Measurements from ENCODE around the gene SHLD1. TPM values are rescaled to one million over a fixed set of nuclear protein-coding genes. Genes with fewer than 3 reads are reported as not detected.

The SHLD1 gene
- total RNA-seq, 4 donors from 2014 or later, result 1.8 to 9.7 (median 6.3) TPM

DNA sequence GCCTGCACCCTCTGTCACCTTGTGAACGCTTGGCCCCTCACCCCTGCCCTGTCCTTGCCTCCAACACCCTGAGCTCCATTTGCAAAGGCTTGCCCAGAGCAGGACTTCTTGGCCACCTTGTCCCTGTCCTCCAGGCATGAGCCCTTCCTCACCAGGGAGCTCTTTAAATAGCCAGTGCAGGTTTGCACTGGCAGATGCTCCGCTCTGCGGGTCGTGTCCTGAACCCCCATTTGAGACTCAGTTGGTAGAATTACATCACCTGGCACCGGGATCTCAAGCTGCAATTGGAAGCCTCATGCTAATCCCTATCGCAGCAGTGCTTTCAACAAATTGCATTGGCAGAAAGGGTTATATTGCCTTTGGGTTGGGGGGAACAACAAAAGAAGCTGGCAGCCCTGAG is 114.2 kb downstream of the SHLD1 start:
- no peak overlapping the region for H3K4me3 ChIP-seq
- no peaks in the 10 kb centered on the region for H3K9me3 ChIP-seq
- H3K27ac ChIP-seq, result no peak overlapping the region
- intact Hi-C loops (cut with DNase I; ENCODE audit: low total_unique reads), result no loop called here
- peaks cover 0 to 6% of the 10 kb centered on the region in 2 donors for H3K4me1 ChIP-seq
- H3K36me3 ChIP-seq, result no peaks in the 10 kb centered on the region
- no peak for DNase-seq
- TF ChIP-seq, protein P1, sequence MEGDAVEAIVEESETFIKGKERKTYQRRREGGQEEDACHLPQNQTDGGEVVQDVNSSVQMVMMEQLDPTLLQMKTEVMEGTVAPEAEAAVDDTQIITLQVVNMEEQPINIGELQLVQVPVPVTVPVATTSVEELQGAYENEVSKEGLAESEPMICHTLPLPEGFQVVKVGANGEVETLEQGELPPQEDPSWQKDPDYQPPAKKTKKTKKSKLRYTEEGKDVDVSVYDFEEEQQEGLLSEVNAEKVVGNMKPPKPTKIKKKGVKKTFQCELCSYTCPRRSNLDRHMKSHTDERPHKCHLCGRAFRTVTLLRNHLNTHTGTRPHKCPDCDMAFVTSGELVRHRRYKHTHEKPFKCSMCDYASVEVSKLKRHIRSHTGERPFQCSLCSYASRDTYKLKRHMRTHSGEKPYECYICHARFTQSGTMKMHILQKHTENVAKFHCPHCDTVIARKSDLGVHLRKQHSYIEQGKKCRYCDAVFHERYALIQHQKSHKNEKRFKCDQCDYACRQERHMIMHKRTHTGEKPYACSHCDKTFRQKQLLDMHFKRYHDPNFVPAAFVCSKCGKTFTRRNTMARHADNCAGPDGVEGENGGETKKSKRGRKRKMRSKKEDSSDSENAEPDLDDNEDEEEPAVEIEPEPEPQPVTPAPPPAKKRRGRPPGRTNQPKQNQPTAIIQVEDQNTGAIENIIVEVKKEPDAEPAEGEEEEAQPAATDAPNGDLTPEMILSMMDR (IDR thresholded peaks at IDR 0.05), result no peak
- TF ChIP-seq POLR2A (IDR thresholded peaks at IDR 0.05), result no peak
- H3K27me3 ChIP-seq, result no peaks in the 10 kb centered on the region

DNA sequence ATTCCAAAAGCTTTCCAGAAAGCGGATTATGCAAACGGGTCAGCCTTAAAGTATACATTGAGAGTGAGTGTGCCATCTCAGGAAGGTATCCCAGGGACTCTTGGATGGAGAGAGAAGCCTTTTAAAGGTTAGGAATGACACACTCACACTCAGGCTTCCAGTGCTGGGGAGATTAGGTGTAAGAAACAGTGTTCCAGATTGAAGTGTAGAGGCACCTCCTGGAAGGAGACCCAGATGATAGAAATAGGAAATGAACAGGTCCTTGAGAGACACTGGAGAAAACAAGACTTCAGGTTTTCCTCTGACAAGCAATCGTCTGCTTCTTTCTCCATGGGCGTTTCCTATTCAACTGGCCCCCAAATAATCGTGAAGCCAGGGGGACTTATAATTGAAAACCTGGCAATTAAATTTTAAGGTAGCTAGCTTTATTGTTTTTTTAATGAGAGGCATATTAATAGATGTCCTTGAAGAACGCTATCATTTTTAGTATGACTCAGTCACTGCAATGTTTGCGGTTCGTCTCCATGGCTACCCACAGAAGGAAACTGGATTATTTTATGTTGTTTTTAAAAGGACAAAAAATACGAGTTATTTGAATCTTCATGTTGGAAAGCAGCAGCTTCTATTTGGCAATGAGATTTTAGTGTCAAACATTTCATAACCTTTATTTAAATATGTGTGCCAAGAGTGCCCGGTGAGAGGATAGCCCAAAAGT is 114.8 kb downstream of the SHLD1 start:
- Histone ChIP-seq H3K27me3 (no peaks in the 10 kb centered on the region), H3K4me3 (no peak overlapping the region), H3K36me3 (no peaks in the 10 kb centered on the region), H3K4me1 (peaks cover 0 to 6% of the 10 kb centered on the region in 2 donors), H3K9me3 (no peaks in the 10 kb centered on the region), H3K27ac (no peak overlapping the region)
- DNase-seq, result no peak
- TF ChIP-seq, protein P1 (IDR thresholded peaks at IDR 0.05), result no peak
- no peak for TF ChIP-seq POLR2A (IDR thresholded peaks at IDR 0.05)
- intact Hi-C loops (cut with DNase I; ENCODE audit: low total_unique reads), result no loop called here

DNA sequence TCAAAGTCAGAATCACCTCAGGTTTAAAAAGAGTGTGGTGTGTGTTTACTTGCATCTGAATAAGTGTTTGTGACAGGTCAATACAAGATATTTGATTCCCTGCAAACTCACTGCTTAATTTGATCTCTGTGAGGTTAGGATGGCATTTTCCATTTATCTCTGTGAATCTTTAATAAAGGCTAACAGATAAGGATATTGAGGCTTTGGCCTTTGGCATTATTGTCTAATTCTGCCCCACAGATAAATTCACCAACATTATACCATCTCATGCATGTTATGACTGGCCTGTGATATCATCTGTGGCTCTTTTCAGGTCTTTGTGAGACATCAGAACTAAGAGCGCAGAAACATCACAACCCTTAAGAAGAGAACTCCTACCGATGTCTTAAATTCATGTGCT is 115.4 kb downstream of the SHLD1 start:
- no peaks in the 10 kb centered on the region for H3K36me3 ChIP-seq
- TF ChIP-seq, protein P1 (IDR thresholded peaks at IDR 0.05), result no peak
- no peak for TF ChIP-seq POLR2A (IDR thresholded peaks at IDR 0.05)
- H3K9me3 ChIP-seq, result no peaks in the 10 kb centered on the region
- intact Hi-C loops (cut with DNase I; ENCODE audit: low total_unique reads), result no loop called here
- DNase-seq, result no peak
- no peak overlapping the region for H3K27ac ChIP-seq
- no peak overlapping the region for H3K4me3 ChIP-seq
- no peaks in the 10 kb centered on the region for H3K27me3 ChIP-seq
- peaks cover 0 to 6% of the 10 kb centered on the region in 2 donors for H3K4me1 ChIP-seq

DNA sequence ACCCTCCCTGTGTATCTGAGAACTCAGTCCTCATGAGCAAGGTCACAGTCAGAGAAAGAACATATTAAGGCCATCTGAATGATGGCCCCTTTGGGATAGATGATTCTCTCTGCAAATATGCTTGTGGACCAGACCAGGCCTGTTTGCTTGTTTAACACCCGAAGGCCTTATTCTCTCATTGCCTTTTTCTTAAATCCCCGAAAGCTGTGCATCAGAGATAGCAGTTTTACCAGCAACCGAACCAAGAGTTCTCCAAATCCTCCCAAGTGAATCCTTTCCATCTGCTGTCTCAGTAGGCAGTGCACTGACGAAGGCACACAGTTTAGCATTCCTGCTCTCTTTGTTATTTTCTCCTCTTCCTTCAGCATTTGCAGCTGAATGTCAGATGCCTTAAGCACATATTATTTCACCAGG is 120.4 kb downstream of the SHLD1 start:
- TF ChIP-seq POLR2A (IDR thresholded peaks at IDR 0.05), result no peak
- TF ChIP-seq, protein P1 (IDR thresholded peaks at IDR 0.05), result no peak
- intact Hi-C loops (cut with DNase I; ENCODE audit: low total_unique reads), result no loop called here
- no peaks in the 10 kb centered on the region for H3K9me3 ChIP-seq
- H3K4me1 ChIP-seq, result no peaks in the 10 kb centered on the region
- H3K27me3 ChIP-seq, result no peaks in the 10 kb centered on the region
- H3K36me3 ChIP-seq, result no peaks in the 10 kb centered on the region
- no peak overlapping the region for H3K4me3 ChIP-seq
- no peak overlapping the region for H3K27ac ChIP-seq
- DNase-seq, result no peak

DNA sequence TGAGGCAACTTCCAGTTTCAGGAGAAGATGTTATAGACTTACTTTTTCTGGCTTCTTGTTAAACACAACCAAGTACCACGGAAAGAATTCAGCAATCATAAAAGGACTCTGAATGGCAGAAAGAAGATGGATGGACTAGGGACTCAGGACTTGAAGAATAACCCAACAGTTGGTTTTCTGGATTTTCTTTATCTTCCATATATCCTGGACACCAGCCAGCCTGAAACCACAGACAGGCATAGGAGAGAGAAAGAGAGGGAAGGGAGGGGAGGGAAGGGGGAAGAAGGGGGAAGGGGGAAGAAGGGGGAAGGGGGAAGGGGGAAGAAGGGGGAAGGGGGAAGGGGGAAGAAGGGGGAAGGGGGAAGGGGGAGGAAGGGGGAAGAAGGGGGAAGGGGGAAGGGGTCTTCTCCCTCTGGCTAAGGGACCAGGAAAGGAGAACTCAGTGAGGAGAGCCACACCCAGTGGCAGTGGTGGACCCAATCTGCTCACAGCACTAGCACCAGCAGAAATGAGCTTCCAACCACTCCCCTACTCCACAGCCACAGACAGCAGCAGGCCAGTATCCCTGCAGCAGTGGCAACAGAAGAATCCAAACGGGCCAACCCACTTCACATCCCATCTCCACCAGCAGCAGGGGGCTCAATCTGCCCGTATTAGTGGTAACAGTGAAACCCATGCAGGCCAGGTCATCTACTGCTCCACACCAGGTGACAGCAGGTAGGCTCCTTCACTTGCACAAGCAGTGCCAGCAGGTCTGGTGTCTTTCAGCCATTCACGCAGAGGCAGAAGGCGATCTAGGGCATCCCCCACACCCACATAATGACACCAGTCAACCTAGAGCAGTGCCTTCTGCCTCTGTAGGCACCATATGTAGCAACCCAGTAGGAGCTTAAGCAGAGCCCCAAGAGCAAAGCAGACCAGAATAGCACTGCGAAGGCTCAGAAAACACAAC is 121.5 kb downstream of the SHLD1 start:
- intact Hi-C loops (cut with DNase I; ENCODE audit: low total_unique reads), result no loop called here
- Histone ChIP-seq H3K9me3 (no peaks in the 10 kb centered on the region), H3K4me1 (no peaks in the 10 kb centered on the region)

More for the DNA sequence above, 121.5 kb downstream of the SHLD1 start:
- H3K27ac ChIP-seq, result no peak overlapping the region
- H3K36me3 ChIP-seq, result no peaks in the 10 kb centered on the region
- TF ChIP-seq, protein P1 (IDR thresholded peaks at IDR 0.05), result no peak
- TF ChIP-seq POLR2A (IDR thresholded peaks at IDR 0.05), result no peak
- DNase-seq, result no peak
- no peaks in the 10 kb centered on the region for H3K27me3 ChIP-seq
- no peak overlapping the region for H3K4me3 ChIP-seq
